Measurements from ENCODE around the gene PMIS2.

Gene PMIS2

DNA sequence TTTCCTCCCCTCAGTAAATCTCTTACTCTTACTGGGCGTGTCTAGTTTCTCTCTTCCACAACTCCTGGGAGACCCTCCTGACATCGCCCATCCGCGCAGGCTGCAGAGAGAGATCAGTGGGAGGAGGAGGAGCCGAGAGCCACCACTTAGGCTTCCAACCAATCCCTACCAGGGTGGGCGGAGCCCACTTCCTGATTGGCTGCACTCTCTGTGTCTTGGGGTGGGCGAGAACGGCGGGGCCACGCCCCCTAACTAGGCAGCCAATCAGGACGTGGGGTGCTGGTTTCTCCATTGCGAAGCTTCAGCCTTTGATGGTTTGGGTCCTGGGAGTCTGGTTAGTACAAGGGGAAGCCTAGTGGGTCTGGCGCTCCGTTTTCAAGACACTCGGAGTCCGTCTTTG is at the start of gene PMIS2:
Gene PMIS2 (plus strand): TSS at position 326 of the 400 bp plus-strand sequence. CDS start 87 bp downstream, outside the sequence.
- no peak for DNase-seq

DNA sequence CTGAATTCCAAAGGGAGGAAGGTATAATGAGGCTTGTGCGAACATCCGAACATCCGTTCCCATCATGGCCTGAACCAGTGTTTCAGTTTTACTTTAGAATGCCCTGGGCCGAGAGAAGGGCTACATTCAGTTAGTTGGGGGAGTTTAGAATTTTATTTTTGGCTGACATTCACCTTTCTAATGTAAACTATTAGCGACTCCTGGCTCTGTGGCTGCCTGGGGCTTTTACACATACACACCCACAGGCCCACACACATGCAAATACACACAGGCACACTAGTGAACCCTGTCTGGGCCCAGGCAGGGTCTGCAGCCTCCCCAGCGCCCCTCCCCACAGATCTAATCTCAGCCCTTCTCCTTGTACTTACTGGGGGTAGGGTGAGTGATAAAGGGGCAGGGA is 46.7 kb upstream of the PMIS2 start:
- DNase-seq = no peak

DNA sequence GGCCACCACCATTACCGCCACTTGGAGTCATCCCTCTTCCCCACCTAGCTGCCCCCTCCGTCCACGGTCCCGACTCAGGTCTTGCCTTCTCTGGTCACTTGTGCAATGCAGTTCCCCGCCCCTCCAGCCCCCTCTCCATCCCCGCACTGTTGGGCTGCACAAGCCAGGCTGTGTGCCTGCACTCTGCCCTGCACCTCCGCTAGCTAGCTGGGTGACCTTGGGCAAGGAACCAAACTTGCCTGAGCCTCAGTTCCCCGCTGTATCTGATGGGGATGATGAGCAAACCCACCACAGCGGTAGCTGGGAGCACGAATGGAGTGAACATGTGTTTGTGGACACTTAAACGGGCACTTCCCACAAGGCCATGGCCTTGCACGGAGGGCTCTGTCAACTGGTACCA is 46.1 kb upstream of the PMIS2 start:
- no peak for DNase-seq

DNA sequence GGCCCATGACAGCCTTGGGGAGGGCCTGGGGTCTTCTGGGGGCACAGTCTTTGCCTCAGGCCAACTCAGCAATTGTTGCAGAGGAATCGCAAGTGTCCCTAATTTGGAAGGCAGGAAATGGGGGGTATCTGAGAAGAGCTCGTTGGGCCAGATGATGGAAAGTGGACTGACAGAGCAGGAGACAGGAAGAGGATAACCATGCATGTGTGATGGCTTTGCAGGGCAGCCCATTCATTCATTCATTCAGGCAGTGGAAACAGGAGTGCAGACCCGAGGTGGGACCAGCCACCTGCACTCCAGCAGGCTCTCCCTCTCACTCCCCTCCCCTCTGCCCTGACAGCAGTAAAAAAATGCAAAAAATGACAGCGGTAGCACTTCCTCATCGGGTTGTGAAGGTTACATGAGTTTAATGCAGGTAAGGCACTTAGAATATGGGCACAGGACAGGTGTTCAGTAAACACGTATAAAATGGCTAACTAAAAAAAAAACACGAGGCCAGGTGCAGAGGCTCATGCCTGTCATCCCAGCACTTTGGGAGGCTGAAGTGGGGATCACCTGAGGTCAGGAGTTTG is 45.5 kb upstream of the PMIS2 start:
- no peak for DNase-seq

DNA sequence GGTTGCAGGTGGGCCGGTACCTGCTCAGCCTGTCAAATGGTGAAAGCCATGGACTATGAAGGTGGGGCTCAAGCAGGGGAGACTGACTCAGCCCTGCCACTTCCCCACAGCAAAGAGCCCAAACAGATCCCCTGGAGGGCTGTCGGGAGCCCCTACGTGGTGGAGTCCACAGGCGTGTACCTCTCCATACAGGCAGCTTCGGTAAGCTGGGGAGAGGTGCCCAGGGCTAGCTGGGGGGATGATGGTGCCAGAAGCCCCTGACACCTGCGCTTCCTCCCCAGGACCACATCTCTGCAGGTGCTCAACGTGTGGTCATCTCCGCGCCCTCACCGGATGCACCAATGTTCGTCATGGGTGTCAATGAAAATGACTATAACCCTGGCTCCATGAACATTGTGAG is 43.8 kb upstream of the PMIS2 start:
- DNase-seq = no peak

DNA sequence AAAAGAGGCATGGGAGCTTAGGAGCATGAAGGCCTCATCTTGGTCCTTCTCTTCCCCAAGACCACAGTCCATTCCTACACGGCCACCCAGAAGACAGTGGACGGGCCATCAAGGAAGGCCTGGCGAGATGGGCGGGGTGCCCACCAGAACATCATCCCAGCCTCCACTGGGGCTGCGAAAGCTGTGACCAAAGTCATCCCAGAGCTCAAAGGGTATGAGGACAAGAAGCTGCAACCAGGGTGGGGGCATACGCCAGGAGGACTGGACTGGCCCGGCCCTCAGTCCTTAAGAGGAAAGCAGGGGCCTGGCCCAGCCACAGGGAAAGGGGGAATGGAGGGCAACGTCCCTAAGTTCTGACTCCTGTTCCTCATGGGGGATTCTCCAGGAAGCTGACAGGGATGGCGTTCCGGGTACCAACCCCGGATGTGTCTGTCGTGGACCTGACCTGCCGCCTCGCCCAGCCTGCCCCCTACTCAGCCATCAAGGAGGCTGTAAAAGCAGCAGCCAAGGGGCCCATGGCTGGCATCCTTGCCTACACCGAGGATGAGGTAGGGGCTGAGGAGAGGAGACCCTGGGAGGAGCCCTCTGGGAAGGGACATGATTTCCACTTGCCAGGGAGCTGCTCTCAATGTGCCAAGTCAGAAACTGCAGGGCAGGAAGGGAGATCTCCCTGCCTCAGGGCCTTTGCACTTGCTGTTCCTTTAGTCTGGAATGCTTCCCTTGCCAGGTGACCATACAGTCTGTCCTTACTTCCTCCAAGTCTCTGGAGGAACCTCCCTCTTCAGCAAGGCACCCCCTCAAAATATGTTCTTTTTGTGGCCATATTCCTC is 42.5 kb upstream of the PMIS2 start:
- no peak for DNase-seq

DNA sequence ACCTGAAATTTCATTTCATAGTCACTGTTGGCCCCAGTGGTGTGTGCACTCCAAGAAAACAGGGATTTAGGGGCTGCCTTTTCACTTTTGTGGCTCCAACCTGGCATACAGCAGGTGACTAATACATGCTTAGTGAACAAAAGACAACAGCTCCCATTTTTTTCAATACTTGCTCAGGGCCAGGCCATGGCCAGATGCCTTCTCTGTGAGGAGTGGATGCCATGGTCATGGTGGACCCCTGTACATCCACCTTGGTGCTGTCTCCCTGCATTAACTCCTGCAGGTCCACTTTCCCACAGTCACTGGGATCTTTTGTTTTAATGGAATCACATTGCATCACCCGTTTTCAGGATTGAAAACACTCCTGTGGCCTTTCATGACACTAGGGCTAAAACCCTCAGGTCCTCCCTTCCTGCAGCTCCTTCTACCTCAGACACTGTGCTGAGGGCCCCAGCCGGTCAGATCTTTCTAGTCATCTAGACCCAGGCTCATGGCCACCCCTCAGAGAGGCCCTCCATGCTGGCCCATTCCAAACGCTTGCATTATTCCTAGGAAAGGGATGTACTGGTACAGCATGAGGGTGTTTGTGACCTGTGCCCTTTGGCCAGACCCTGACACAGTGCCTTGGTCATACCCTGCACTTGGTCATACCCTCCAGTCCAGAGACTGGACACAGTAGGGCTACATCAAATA is 41.7 kb upstream of the PMIS2 start:
- no peak for DNase-seq

DNA sequence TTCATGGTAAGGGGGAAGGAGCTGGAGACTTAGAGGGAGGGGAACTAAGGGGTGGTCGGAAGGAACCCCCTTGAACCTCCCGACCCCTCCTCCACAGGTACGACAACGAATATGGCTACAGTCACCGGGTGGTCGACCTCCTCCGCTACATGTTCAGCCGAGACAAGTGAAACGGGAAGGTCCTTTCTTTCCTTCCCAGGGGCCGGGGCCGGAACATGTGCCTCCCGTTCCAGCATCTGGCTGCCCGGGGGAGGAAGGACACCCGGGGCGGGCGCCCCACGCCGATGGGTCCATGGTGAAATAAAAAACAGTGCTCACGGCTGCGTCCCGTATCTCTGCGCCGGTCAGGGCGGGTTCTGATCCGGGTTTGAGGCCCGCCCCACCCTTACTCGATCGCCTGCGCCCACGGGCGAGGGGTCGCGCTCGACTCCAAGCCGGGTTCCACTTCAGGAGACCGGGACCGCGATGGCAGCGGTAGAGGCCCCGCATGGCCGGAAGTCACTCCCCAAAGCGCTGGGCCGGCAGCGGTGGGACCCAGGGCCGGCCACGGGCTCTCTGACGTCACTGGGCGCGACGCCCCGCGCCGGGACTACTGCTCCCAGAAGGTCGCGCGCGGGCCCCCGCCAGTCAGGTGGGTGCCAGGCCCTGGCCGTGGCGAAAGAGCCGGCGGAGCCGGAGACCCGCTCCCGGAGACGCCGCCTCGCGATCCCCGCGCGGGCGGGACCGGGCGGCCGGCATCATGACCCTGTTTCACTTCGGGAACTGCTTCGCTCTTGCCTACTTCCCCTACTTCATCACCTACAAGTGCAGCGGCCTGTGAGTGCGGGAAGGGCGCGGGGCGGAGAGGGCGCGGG is 40.7 kb upstream of the PMIS2 start, which contains the start of gene TMEM147:
Gene TMEM147 (plus strand): TSS at position 626 of the 854 bp plus-strand sequence. CDS start 114 bp downstream, at position 740.
- peak; percentile 86 for DNase-seq

DNA sequence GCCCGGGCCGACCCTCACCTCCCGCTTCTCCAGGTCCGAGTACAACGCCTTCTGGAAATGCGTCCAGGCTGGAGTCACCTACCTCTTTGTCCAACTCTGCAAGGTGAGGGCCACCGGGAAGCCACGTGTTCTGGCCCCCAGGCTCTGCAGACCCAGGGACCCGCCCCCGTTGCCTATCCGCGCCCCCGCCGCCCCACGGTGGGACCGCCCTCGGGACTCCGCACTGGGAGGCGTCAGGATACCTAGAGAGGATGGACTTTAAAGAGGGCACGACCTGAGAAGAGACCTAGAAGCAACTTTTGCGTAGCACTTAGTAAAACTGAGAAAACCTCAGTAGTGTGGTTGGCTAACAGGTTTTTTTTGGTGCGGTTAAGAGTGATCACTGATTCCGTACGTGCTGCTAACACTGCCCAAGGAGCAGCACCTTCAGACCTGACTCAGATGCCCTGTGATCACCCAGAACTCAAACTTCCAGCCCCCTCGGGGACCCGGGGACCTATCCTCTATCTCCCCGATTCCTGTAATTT is 40.1 kb upstream of the PMIS2 start:
- peak; percentile 29 for DNase-seq

DNA sequence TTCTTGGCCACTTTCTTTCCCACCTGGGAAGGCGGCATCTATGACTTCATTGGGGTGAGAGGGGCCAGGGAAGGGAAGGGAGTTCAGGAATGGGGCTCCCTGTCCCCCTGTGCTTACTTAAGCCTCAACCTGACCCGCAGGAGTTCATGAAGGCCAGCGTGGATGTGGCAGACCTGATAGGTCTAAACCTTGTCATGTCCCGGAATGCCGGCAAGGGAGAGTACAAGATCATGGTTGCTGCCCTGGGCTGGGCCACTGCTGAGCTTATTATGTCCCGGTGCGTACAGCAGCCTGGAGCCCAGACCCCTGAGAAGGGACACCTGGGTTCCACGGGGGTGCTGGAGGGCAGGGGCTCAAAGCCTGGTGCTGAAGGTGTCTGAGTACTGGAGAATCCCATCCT is 39.4 kb upstream of the PMIS2 start:
- DNase-seq = no peak

DNA sequence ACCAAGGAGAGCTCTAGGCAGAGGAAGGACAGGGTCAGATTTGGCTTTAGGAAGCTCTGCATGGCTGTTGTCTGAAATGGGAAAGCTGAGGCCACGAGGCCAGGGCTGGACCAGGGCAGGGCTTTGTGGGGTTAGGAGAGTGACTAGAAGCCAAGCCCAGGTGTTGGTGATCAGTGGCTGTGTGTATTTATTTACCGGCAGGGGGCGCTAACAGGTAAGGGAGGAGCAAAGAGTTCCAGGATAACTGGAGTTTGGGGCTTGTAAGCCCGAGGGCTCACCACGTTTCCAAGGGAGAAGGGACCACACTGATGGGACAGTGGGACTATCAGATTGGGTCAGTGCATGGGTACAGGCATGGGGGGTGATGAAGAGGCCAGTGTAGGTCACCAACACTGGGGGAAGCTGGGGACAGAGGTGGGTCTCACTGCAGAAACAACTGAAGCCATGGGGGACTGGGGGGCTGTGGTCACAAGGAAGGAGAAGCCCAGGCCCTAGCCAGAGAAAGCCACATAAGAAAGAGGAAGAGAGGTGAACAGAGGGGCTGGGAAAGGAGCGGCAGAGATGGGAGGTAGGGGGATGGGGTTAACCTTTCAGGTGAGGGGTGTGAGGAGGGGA is 36.7 kb upstream of the PMIS2 start:
- DNase-seq = peak; percentile 55

DNA sequence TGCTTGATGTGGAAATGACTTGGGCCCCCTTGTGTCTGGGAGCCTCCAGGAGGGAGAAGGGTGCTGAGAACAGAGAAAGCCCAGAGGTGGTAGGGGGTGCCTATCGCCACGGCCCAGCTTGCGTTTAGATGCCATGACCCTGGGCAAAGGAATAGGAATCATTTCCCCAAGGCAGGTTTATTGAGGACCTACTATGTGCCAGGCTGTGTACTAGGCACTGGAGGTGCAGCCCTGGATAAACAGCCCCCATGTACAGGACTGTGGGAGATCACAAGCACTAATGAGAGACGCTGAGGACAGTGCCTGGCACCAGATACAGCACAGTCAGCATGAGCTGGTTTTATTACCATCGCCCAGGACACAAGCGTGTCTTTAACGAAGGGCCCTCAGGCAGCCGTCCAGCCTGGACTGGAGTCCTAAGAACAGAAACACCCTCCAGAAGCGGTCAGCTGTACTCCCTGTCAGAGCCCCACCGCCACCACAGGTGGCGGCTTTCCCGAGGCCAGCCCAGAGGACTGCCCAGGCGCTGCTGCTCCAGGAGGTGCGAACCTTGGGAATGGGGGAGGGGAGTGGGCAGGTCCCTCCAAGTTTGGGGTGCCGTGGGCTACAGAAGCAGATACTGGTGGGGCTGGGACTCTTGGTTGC is 36.0 kb upstream of the PMIS2 start:
- no peak for DNase-seq

DNA sequence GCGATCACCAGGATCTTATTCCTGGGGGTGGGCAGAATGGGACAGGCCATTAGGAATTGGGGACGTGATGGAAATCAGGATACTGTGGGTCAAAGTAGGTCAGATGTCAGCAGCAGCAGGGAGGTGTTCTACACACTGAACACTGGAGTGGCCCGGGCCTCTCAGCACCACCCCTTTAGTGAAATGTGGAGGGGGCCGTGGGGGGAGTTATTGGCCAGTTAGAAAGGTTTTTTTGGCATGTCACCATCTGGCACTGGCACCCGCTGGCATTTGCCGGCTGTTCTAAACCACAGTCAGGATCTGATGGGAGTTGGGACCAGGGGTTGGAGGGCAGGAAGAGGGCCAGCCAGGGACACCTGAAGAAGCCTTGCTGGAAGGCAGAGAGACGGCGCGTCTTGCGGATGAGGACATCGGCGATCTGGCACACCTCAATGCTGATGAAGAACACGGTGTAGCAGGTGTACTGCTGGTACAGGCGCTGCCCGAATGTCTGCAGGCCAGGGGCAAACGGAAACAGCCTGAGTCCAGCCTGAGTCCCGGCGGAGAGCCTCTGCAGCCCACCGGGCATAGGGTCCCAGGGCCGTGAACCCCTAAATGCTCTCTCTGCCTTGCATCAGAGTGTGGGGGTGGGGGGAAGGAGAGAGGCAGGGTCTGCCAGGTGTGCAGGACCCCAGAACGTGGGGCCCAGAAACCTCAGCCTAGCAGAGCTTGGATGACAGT is 34.7 kb upstream of the PMIS2 start:
- no peak for DNase-seq

DNA sequence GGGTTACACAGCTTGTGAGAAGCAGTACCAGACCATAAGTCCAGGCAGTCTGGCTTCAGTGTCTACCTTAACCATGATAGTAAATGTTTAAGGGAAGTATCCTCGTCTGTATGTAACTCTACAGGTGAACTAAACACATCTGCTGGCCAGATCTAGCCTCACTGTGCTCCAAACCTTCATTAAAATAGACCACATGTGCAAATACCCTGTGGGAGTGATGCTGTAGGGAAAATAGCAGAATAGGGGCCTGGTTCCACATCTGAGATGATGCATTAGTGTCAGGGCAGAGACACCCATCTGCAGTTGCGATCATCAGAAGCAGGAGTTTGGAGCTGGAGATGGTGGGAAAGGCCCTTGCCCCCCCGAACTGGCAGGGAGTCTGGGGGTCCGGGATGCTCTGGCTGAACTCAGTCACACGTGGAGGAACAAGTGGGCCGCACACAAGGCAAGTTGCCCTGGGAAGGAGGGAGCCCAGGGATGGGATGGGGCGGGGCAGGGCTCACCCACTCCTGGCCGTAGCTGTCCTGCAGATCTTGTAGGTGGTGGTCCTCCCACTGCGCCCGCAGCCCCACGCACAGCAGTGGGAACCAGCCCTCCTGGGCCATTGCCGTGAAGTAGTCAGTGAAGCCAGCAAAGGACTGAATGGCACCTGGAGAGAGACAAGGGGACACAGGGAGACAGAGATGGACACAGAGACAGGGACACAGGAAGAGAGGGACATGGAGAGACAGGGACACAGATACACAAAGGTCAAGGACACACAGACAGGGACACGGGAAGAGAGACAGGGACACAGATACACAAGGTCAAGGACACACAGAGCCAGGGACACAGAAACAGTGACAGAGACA is 33.2 kb upstream of the PMIS2 start:
- no peak for DNase-seq

DNA sequence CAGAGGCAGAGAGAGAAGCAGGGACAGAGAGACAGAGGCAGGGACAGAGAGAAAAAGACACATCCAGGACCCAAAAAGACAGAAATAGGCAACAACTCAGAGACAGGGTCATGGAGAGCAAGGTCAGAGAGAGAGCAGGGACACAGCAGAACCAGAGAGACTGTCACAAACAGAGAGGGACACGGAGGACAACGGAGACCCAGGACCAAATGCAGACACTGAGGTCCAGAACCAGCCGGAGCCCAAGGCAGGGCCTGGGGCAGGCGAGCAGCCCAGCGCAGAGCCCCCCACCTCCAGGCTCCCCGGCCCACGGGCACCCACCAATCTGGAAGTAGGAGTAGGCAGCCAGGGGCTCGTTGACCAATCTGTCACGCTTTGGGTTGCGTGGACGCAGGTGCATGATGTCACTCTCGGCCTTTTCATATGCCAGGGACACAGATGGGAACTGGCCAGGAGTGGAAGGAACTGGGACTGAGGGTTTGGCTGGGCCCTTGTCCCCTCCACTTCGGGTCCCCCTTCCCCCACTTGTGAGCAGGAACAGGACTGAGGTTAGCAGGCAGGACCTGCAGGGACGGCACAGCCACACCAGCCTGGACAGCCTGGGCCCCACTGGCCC is 32.5 kb upstream of the PMIS2 start:
- DNase-seq = no peak

DNA sequence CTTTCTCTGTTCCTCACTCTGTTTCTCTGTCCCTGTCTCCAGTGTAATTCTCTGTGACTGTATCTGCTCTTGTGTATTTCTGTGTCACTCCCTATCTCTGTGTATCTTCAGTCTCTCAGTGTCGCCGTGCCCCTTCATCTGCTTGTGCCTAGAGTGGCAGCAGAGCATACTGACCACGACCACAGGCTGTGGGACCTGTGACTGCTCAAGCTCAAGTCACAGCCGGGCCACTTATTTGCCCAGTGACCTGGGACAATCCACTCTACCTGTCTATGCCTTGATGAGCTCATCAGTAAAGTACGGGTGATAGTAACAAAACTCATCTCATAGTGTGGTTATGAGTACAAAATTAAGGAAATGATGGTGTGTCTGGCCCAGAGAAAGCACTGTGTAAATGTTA is 31.9 kb upstream of the PMIS2 start:
- DNase-seq = no peak

DNA sequence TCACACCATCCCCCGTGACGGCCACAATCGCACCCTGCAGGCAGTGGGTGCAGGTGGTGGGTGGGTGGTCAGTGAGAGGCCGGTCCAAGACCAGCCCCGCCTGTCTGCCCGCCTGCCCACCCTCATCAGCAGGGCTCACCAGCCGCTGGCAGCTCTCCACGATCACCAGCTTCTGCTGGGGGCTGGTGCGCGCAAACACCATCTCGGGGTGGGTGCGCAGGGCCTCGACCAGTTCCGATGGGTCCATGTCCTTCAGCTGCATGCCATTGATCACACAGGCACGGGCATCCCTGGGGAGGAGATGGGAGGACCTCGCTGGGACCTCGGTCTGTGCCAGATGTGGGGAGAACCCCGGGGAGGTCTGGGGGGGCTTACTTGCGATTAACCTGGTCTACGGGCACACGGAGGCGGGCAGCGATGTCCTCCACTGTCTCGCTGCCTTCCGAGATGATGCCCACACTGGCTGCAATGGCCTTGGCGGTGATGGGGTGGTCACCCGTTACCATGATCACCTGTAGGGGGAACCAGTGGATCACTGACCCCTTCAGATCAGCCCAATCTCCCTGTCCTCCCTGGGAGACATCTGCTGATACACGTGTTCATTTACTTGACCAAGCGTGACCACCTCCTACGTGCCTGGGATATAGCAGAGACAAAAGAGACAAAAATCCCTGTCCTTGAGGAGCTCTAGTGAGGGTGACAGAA is 30.5 kb upstream of the PMIS2 start:
- no peak for DNase-seq

DNA sequence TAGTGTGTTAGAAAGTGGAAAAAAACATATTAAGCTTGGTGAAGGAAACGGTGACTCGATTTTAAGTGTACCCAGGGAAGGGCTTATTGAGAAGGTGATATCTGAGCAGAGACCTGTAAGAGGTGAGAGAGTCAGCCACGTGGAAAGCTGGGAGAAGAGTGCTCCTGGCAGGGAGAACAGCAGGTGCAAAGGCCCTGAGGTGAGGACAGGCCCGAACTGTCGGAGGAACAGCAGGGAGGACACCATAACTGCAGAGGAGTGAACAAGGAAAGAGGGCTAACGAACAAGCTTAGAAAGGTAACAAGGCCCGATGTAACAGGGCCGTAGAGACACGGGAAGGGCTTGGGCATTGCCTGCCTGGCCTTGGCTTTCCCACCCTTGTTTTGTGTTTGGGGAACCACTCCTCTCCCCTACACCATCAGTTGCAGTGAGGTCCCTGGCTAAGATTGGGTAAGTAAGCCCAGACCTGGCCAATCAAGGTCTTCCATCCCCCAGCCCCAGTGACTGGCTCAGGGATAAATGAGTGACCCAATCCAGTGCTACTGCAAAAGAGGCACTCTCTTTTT is 29.9 kb upstream of the PMIS2 start:
- no peak for DNase-seq

Measured in MV-4-11 (cell line).